ENCODE results near the gene TBC1D16.

DNA sequence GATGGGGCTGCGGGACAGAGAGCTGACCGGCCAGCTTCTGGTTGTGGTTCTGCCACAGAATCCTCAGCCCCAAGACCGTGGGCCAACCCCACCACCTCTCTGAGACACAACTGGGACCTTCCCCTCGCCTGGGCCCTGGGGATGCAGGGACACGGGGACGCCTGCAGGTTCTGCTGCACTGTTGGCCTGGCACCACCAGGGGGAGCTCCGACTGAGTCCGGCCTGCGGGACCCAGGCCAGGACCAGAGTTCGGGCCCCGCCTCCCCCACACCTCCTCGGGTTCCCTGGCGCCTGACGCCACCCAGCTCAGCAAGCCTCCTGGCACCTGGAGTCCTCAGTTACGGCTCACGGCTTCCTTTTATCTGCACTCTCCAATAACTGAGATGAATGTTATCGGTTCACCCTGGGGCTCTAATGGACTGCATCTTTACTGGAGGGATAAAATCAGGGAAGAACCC lies 27.3 kb downstream of the TBC1D16 start:
- TF ChIP-seq, protein P1, sequence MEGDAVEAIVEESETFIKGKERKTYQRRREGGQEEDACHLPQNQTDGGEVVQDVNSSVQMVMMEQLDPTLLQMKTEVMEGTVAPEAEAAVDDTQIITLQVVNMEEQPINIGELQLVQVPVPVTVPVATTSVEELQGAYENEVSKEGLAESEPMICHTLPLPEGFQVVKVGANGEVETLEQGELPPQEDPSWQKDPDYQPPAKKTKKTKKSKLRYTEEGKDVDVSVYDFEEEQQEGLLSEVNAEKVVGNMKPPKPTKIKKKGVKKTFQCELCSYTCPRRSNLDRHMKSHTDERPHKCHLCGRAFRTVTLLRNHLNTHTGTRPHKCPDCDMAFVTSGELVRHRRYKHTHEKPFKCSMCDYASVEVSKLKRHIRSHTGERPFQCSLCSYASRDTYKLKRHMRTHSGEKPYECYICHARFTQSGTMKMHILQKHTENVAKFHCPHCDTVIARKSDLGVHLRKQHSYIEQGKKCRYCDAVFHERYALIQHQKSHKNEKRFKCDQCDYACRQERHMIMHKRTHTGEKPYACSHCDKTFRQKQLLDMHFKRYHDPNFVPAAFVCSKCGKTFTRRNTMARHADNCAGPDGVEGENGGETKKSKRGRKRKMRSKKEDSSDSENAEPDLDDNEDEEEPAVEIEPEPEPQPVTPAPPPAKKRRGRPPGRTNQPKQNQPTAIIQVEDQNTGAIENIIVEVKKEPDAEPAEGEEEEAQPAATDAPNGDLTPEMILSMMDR (conservative IDR thresholded peaks at IDR 0.05; ENCODE audit: low read length), result peak; percentile 98
- TF ChIP-seq EZH2phosphoT487 (IDR thresholded peaks at IDR 0.05; ENCODE audit: borderline replicate concordance, low read depth, low read length), result no peak

All from OCI-LY7 (cell line).